ENCODE results near the gene MAOB. TPM values are rescaled to one million over a fixed set of nuclear protein-coding genes. Genes with fewer than 3 reads are reported as not detected.

MAOB gene
- polyA plus RNA-seq, 1 experiment = not detected

GRCh38 chrX:43898406-43899035 is 16.3 kb upstream of the MAOB start:
- POLR2A ChIA-PET = no interaction called here
- Histone ChIP-seq H3K4me3 (ENCODE audit: low read depth, low read length) (no peak overlapping the region), H3K27me3 (ENCODE audit: control insufficient read depth, insufficient read depth, low read length) (no peaks in the 10 kb centered on the region), H3K36me3 (ENCODE audit: control insufficient read depth, insufficient read depth, low read length) (no peaks in the 10 kb centered on the region)
- CTCF ChIA-PET = no interaction called here
- no peak for TF ChIP-seq CTCF (IDR thresholded peaks at IDR 0.05; ENCODE audit: insufficient read depth, low read depth, low read length)
- peak; percentile 0 for DNase-seq (ENCODE audit: low read depth)

- ChIA-PET POLR2A (no interaction called here), CTCF (no interaction called here)
- no peaks in the 10 kb centered on the region for H3K36me3 ChIP-seq (ENCODE audit: control insufficient read depth, insufficient read depth, low read length)
- no peaks in the 10 kb centered on the region for H3K27me3 ChIP-seq (ENCODE audit: control insufficient read depth, insufficient read depth, low read length)
- no peak for TF ChIP-seq CTCF (IDR thresholded peaks at IDR 0.05; ENCODE audit: insufficient read depth, low read depth, low read length)
- H3K4me3 ChIP-seq (ENCODE audit: low read depth, low read length) = no peak overlapping the region
- DNase-seq (ENCODE audit: low read depth) = no peak
These were observed 15.0 kb upstream of the MAOB start for GRCh38 chrX:43897290-43897689.

- Histone ChIP-seq H3K4me3 (ENCODE audit: low read depth, low read length) (no peak overlapping the region), H3K27me3 (ENCODE audit: control insufficient read depth, insufficient read depth, low read length) (no peaks in the 10 kb centered on the region), H3K36me3 (ENCODE audit: control insufficient read depth, insufficient read depth, low read length) (no peaks in the 10 kb centered on the region)
- ChIA-PET CTCF (no interaction called here), POLR2A (no interaction called here)
- TF ChIP-seq CTCF (IDR thresholded peaks at IDR 0.05; ENCODE audit: insufficient read depth, low read depth, low read length) = no peak
- DNase-seq (ENCODE audit: low read depth) = no peak
These were observed 10.2 kb upstream of the MAOB start for GRCh38 chrX:43892336-43892870.

GRCh38 chrX:43885617-43886016 is 3.4 kb upstream of the MAOB start:
- no peak for TF ChIP-seq CTCF (IDR thresholded peaks at IDR 0.05; ENCODE audit: insufficient read depth, low read depth, low read length)
- no peak overlapping the region for H3K4me3 ChIP-seq (ENCODE audit: low read depth, low read length)
- H3K27me3 ChIP-seq (ENCODE audit: control insufficient read depth, insufficient read depth, low read length) = no peaks in the 10 kb centered on the region; the same call in 1 of the 2 replicates
- no peak for DNase-seq (ENCODE audit: low read depth)
- POLR2A ChIA-PET = no interaction called here
- no peaks in the 10 kb centered on the region for H3K36me3 ChIP-seq (ENCODE audit: control insufficient read depth, insufficient read depth, low read length)
- CTCF ChIA-PET = no interaction called here

GRCh38 chrX:43881410-43882293 is 598 bp downstream of the MAOB start:
- POLR2A ChIA-PET = no interaction called here
- Histone ChIP-seq H3K27me3 (ENCODE audit: control insufficient read depth, insufficient read depth, low read length) (no peaks in the 10 kb centered on the region; the same call in 1 of the 2 replicates), H3K4me3 (ENCODE audit: low read depth, low read length) (no peak overlapping the region), H3K36me3 (ENCODE audit: control insufficient read depth, insufficient read depth, low read length) (no peaks in the 10 kb centered on the region)
- CTCF ChIA-PET = no interaction called here
- DNase-seq (ENCODE audit: low read depth) = no peak
- TF ChIP-seq CTCF (IDR thresholded peaks at IDR 0.05; ENCODE audit: insufficient read depth, low read depth, low read length) = no peak

Data from BJ (cell line).